Measurements from ENCODE around the gene ASIC1.
"Not testable (repeated sequence)": the region's sequence is repeated elsewhere in the genome, so short reads cannot be mapped to it uniquely, and the experiment has no call there.

Gene ASIC1

DNA sequence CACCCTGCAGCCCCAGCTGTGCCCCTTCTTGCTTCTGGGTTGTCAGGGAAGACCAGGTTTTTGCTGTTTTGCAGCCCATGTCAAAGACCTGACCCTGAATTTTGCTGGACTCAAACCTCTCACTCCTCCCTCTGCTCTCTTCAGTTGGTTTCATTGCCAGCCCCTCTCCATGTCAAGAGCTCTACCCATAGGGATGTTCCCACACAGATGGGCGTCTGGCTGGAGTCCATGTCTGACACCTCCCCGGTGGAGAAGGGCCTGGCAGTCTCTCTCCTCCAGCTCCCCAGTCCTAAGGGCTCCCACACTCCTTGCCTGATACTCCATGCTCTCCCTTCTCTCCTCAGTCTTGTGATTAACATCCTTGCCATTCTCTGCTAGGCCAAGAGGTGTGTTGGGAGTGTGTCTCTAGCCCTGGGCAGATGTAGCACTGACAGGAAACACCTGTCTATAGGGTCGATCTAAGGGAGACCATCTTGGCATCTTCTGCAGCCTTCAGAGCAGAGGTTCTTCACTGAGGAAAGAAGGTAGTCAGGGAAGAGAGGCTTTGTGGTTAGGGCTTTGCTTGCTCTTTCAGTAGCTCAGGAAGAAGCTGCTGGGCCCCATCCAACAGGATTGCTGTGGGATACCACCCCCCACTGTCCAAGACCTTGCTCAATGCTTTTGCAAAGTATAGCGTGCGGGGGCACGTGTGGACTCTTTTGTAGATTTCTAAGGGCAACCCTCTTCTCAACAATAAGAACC is 4.7 kb downstream of the ASIC1 start:
- DNase-seq = no peak

- no peak for DNase-seq
These were observed 5.5 kb downstream of the ASIC1 start for GRCh38 chr12:50062728-50063460.

DNA sequence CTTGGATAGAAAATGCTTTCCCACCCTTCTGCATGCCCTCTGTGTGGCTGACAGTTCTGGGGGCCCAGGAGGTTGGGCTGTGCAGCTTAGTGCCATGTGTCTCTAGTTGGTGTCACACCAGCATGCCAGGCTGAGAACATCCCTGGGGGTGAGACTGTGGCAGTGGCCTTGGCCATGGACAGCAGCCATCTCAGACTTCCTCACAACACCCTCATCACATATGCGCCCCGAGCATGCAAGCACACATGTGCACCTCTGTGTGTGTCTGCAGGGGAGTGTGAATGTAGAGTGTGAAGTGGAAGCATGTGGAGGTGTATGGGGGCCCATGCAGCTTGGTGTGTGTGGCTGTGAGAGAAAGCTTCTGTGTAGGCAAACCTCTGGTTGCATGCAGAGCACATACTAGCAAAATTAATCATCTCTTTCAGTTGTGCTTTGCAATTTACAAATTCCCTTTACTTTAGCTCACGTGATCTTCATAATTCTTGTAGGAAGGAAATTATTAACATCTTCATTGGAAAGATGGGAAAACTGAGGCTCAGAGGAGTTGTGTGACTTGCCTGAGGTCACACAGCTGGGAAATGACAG is 8.4 kb downstream of the ASIC1 start:
- no peak for DNase-seq

GRCh38 chr12:50066402-50066801 is 9.0 kb downstream of the ASIC1 start:
- no peak for DNase-seq

DNA sequence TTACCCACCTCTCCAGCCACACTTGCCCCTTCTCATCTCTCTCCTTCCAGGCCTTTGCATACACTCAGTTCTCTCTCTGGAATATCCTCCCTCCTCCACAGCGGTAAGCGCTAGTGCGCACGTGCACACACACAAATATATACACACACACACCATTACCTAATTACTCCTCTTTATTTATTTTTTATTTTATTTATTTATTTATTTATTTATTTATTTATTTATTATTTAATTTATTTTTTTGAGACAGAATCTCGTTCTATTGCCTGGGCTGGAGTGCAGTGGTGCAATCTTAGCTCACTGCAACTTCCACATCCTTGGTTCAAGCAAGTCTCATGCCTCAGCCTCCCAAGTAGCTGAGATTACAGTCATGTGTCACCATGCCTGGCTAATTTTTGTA is 11.7 kb downstream of the ASIC1 start:
- DNase-seq = no peak

- no peak for DNase-seq
These were observed 12.1 kb downstream of the ASIC1 start for GRCh38 chr12:50069539-50069938.

DNA sequence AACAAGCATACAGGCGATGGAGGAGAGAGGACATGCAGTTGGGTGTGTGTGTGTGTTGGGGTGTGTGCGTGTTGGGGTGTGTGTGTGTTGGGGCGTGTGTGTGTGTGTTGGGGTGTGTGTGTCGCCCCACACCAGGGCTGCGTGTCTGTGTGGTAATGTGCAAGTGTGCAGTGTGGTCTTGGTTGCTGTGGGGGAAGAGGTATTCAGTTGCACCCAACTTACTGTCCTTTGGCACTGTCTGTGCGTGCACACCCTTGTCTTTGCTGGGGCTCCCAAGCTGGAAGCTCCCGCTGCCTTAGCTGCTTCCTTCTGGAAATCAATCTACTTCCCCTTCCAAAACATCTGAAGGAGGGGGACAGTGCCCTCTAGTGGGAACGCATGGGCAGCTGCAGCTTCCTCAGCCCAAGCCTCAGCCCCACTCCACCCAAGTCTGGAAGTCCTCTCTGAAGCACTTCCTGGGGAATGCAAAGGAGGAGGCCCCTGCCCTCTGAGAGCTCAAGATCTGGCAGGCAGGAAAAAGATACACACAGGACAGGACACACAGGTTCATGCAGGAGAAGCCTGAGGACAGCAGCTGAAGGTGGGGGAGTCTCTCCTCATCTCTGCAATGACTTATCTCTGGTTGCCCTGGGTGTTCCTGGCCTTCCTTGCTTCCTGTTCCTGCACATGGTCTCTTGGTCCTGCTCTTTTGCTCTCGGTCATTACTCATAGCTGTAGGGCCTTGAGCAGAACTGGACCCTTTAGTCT is 13.1 kb downstream of the ASIC1 start:
- peak; percentile 32 to 60 (median 44) for DNase-seq

DNA sequence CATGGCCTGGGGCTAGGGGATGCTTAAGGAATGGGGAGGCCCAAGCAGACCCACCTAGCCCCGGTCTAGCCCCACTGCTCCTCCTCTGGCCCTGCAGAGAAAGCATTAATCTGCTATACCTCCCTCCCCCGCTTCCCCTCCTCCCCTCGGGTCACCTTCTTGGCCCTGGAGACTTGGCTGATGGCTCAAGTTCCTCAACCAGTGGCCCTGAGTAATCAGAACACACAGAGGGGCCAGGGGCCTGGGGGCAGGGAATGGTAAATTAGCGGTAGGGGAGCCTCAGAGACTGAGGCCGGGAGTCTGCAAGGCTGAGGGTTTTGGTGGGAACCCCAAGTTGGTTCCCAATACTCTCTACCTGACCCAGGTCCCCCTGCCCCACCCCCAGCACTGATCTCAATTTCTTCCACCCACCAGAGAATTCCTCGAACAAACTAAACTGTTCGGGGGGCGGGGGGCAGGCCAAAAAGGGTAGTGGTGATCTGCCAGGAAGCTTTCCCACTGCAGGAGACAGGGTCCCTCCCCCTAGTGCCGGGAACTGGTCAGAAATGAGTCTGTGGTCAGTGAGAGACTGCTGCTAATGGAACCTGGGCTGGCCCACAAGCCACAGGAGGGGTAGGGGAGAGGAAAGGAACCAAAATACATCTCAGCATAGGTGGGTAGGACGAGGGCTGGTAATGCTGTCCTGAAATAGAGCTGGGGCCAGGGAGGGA is 15.0 kb downstream of the ASIC1 start:
- DNase-seq = no peak

- no peak for DNase-seq
These were observed 15.8 kb downstream of the ASIC1 start for GRCh38 chr12:50073206-50073605.

DNA sequence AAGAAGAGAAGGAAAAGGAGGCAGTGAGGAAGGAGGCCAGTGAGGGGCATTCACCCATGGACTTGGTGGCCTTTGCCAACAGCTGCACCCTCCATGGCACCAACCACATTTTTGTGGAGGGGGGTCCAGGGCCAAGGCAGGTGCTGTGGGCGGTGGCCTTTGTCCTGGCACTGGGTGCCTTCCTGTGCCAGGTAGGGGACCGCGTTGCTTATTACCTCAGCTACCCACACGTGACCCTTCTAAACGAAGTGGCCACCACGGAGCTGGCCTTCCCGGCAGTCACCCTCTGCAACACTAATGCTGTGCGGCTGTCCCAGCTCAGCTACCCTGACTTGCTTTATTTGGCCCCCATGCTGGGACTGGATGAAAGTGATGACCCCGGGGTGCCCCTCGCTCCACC is 16.3 kb downstream of the ASIC1 start:
- DNase-seq = no peak

GRCh38 chr12:50074936-50075807 is 17.8 kb downstream of the ASIC1 start:
- DNase-seq = peak; percentile 53 to 77 (median 72)

DNA sequence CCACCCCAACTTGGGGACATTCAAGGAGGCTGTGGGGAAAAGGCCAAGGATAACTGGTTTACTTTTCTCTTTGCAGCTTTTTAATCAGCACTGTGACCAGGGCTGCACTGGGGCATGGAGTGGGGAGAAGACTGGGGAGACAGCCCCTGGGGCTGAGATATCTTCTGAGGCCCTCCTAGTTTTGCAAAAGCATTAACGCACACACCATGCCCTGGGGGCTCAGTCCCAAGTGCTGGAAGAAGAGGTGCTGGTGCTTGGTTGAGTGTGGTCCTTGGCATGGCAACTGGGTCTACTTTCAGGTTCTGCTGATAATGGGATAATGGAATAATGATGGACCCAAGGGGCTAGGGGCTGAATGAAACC is 18.4 kb downstream of the ASIC1 start:
- DNase-seq = no peak

- DNase-seq = no peak
These were observed 19.7 kb downstream of the ASIC1 start for GRCh38 chr12:50077099-50077498.

GRCh38 chr12:50078281-50078680 is 20.9 kb downstream of the ASIC1 start:
- no peak for DNase-seq

GRCh38 chr12:50079771-50080170 is 22.4 kb downstream of the ASIC1 start:
- no peak for DNase-seq

DNA sequence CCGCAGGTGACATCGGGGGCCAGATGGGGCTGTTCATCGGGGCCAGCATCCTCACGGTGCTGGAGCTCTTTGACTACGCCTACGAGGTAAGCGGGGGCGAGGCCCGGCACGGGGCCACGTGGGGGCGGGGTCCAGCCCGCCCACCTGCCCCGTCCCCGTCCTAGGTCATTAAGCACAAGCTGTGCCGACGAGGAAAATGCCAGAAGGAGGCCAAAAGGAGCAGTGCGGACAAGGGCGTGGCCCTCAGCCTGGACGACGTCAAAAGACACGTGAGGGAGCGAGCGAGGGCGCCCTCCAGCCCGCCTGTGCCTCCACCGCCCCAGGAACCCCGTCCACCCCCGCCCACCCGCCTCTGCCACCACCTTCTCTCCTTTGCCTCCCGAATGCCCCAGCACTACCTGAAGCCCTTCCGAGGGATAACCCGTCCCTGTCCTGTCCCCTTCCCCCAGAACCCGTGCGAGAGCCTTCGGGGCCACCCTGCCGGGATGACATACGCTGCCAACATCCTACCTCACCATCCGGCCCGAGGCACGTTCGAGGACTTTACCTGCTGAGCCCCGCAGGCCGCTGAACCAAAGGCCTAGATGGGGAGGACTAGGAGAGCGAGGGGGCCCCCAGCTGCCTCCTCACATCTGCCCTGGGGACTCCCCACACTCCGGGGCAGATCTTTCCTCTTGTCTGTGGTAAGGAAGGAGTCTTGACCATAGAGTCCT is 23.9 kb downstream of the ASIC1 start:
- DNase-seq = no peak

DNA sequence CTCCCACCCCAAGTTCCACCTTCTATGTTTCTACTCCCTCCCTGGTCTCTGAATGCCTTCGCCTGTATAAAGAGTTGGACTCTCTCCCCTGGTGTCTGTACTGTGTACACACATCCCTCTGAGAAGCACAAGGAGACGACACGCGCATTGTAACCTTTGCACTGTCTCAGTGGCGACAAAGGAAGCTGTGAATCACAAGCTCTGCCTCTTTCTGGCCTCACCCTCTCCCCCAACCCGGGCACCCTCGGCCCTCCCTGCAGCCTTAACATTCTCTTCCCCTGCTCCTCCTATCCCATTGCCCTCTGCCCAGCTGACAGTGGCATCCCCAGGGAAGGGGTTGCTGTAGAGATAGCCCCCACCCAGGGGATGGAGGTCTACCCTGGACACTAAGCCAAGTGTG is 25.2 kb downstream of the ASIC1 start:
- no peak for DNase-seq

DNA sequence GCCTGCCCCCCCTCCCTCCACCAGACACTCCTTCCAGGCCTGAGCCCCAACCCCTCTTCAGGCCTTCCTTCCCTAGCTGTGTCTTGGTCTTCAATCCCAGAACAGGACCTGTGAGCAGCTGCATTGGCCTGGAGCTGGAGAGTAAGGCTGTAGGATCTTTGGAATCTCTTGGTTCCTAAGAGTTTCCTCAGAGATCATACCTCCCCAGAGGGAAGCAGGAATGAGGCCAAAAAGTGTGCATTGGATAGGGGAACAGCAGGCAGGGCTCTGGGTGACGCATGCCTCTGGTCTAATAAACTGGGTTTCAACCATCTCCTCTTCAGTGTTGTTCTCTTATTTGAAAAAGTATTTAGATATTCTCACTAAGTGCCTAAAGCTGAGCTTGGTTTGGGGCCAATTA is 25.9 kb downstream of the ASIC1 start:
- no peak for DNase-seq

DNA sequence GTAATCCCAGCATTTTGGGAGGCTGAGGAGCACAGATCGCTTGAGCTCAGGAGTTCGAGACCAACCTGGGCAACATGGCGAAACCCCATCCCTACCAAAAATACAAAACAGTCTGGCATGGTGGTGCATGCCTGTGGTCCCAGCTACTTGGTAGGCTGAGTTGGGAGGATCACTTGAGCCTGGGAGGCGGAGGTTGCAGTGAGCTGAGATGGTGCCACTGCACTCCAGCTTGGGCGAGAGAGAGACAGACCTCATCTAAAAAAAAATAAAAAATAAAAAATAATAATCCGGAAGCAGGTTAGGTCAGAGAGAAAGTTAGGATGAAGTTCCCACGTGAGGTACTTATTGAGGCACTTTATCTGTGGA is 27.0 kb downstream of the ASIC1 start:
- not testable (repeated sequence) for DNase-seq

- DNase-seq = peak; percentile 74 to 90 (median 77)
These were observed 27.6 kb downstream of the ASIC1 start, which contains the start of gene SMARCD1 for GRCh38 chr12:50084775-50085614. Gene SMARCD1, plus strand, starts transcription at chr12:50085342. Its CDS starts 28 bp downstream, at chr12:50085370.
